Prostate gland (tissue), 2 donors: Measurements from ENCODE around the gene VIPR2.

Experiments used
- POLR2A ChIP-seq: fragments of 450-650 bp; IDR thresholded peaks from one replicate; pipeline ENCODE4 v1.6.1; 2016; ENCODE audit warnings: antibody characterized with exemption, mild to moderate bottlenecking
- TF ChIP-seq, protein P1 (sequence below), 4 experiments: fragments of 200-600 bp in 2 of 4; fragments of 450-650 bp in 2 of 4; sonication (generic) in 2 of 4; IDR thresholded peaks; 1 replicate in 3 of 4; 2 replicates in 1 of 4; pipeline ENCODE4 v1.5.1; 2016 to 2019; ENCODE audit warnings: antibody characterized with exemption in 4 of 4, mild to moderate bottlenecking in 2 of 4, moderate library complexity in 2 of 4

DNA sequence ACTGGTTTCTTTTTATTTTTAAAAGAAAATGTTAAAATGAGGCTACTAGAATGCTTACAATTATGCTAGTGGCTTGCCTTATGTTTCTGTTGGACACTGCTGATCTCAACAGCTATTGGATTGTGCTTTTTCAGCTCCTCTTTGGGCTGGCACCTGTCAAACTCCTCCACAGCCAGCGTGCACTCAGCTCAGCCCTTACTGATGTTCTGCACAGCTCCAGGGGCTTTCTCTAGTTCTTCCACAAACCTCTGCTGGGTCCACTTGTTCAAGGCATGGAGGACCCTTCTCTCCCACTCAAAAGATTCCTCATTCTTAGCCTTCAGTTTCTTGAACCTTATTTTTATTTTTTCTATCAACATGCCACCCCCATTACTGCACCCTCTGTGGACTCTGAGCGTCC lies 96.0 kb downstream of the VIPR2 start:
- TF ChIP-seq, protein P1, sequence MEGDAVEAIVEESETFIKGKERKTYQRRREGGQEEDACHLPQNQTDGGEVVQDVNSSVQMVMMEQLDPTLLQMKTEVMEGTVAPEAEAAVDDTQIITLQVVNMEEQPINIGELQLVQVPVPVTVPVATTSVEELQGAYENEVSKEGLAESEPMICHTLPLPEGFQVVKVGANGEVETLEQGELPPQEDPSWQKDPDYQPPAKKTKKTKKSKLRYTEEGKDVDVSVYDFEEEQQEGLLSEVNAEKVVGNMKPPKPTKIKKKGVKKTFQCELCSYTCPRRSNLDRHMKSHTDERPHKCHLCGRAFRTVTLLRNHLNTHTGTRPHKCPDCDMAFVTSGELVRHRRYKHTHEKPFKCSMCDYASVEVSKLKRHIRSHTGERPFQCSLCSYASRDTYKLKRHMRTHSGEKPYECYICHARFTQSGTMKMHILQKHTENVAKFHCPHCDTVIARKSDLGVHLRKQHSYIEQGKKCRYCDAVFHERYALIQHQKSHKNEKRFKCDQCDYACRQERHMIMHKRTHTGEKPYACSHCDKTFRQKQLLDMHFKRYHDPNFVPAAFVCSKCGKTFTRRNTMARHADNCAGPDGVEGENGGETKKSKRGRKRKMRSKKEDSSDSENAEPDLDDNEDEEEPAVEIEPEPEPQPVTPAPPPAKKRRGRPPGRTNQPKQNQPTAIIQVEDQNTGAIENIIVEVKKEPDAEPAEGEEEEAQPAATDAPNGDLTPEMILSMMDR (IDR thresholded peaks at IDR 0.05), result no peak
- TF ChIP-seq POLR2A, result no peak
